GM12878 (cell line): ENCODE data around the gene RCC1. TPM values are rescaled to one million over a fixed set of nuclear protein-coding genes. Genes with fewer than 3 reads are reported as not detected.

Experiments used
- ATAC-seq: fragments of 200-7000 bp; cut with Tn5 transposase; 3 replicates; pipeline ENCODE4 v1.9.1; 2020; ENCODE audit warnings: mild to moderate bottlenecking, moderate library complexity
- BruUV-seq: library from RNA; stranded (reverse); fragments of 400-500 nt; replicated peaks from 2 replicates; lab custom pipeline; 2021; lab: Mats Ljungman, UMichigan
- CTCF ChIA-PET: fragments of 300-600 bp; sonication (Branson Sonifier 250); formaldehyde crosslinking; extraction: SDS; loops from one replicate; lab custom pipeline; 2021; ENCODE audit warnings: inconsistent platforms; lab: Yijun Ruan, JAX
- POLR2A ChIA-PET: fragments of 350-600 bp; formaldehyde crosslinking; extraction: SDS; loops from one replicate; lab custom pipeline; 2021; ENCODE audit warnings: inconsistent platforms; lab: Charles Lee
- RAD21 ChIA-PET: fragments of 300-600 bp; sonication (Branson Sonifier 250); formaldehyde crosslinking; loops from one replicate; lab custom pipeline; 2023; ENCODE audit warnings: antibody characterized with exemption; ENCODE audit not compliant: unreplicated experiment; lab: Charles Lee
- SMC1A ChIA-PET: fragments of 300-600 bp; sonication (Branson Sonifier 250); formaldehyde crosslinking; loops from one replicate; lab custom pipeline; 2023; ENCODE audit not compliant: unreplicated experiment, uncharacterized antibody; lab: Charles Lee
- DNase-seq: peaks from one replicate; pipeline ENCODE4 v3.0.0-alpha.2; 2011; ENCODE audit warnings: low read depth, low spot score
- FAIRE-seq: peaks from 3 replicates; lab custom pipeline; 2011; peaks lifted over from hg19 to GRCh38; lab: Jason Lieb, UNC
- H2AFZ ChIP-seq: 2 replicates; pipeline ENCODE4 v1.6.0; 2011; ENCODE audit warnings: low read depth, low read length, control low read depth; ENCODE audit not compliant: control insufficient read depth
- H3K27ac ChIP-seq: 2 replicates; pipeline ENCODE4 v1.5.1; 2011; ENCODE audit warnings: control low read depth; ENCODE audit not compliant: control insufficient read depth, insufficient read depth
- H3K27me3 ChIP-seq, 2 experiments: replicated peaks in 1 of 2; 2 replicates each; pipeline versions ENCODE4 v1.6.0 to v1.6.1; 2011; ENCODE audit warnings: low read length in 1 of 2; ENCODE audit not compliant: control insufficient read depth in 2 of 2, insufficient read depth in 2 of 2
- H3K36me3 ChIP-seq, 2 experiments: 2 replicates each; pipeline ENCODE4 v1.5.1; 2011; ENCODE audit warnings: low read length in 1 of 2; ENCODE audit not compliant: control insufficient read depth in 2 of 2, insufficient read depth in 2 of 2
- H3K4me1 ChIP-seq: 2 replicates; pipeline ENCODE4 v1.6.1; 2011; ENCODE audit warnings: mild to moderate bottlenecking, low read length, moderate library complexity, mixed read lengths; ENCODE audit not compliant: control insufficient read depth, insufficient read depth
- H3K4me2 ChIP-seq: 2 replicates; pipeline ENCODE4 v1.6.0; 2011; ENCODE audit warnings: control low read depth; ENCODE audit not compliant: control insufficient read depth, insufficient read depth
- H3K4me3 ChIP-seq: fragments of 200-600 bp; sonication (generic); 2 replicates; pipeline ENCODE4 v1.5.1; 2016
- H3K79me2 ChIP-seq: 2 replicates; pipeline ENCODE4 v1.6.0; 2011; ENCODE audit warnings: low read length; ENCODE audit not compliant: control insufficient read depth, insufficient read depth
- H3K9ac ChIP-seq: 2 replicates; pipeline ENCODE4 v1.8.0; 2011; ENCODE audit warnings: low read length, control low read depth, mixed read lengths; ENCODE audit not compliant: control insufficient read depth, insufficient read depth
- H3K9me3 ChIP-seq: replicated peaks from 3 replicates; pipeline ENCODE4 v1.5.1; 2011; ENCODE audit warnings: mild to moderate bottlenecking, low read length; ENCODE audit not compliant: control insufficient read depth, insufficient read depth
- H4K20me1 ChIP-seq: 2 replicates; pipeline ENCODE4 v1.6.0; 2011; ENCODE audit not compliant: control insufficient read depth, insufficient read depth
- CHD4 ChIP-seq: fragments of 200-600 bp; sonication (generic); IDR thresholded peaks from 2 replicates; pipeline ENCODE4 v1.6.1; 2016; ENCODE audit warnings: mild to moderate bottlenecking
- CUX1 ChIP-seq: IDR thresholded peaks from 2 replicates; pipeline ENCODE4 v1.6.1; 2012; ENCODE audit warnings: improper control_type of control experiment, low read depth, low read length; ENCODE audit not compliant: insufficient replicate concordance
- PKNOX1 ChIP-seq: fragments of 450-650 bp; IDR thresholded peaks from 2 replicates; pipeline ENCODE4 v1.6.1; 2016; ENCODE audit warnings: mild to moderate bottlenecking
- PML ChIP-seq: IDR thresholded peaks from 2 replicates; pipeline ENCODE4 v1.6.1; 2012; ENCODE audit warnings: low read length, inconsistent platforms
- POLR2AphosphoS5 ChIP-seq: IDR thresholded peaks from 2 replicates; pipeline ENCODE4 v1.6.1; 2011; ENCODE audit warnings: mild to moderate bottlenecking, low read length, inconsistent platforms
- RB1 ChIP-seq: fragments of 450-650 bp; formaldehyde crosslinking; IDR thresholded peaks from 2 replicates; pipeline ENCODE4 v1.6.1; 2017; ENCODE audit warnings: mild to moderate bottlenecking, borderline replicate concordance
- SMAD1 ChIP-seq: fragments of 450-650 bp; IDR thresholded peaks from 2 replicates; pipeline ENCODE4 v1.6.1; 2018; ENCODE audit warnings: mild to moderate bottlenecking, low read depth; ENCODE audit not compliant: partially characterized antibody
- SPI1 ChIP-seq: IDR thresholded peaks from 2 replicates; pipeline ENCODE4 v1.6.1; 2011; ENCODE audit warnings: low read depth, mild to moderate bottlenecking, low read length, moderate library complexity, borderline replicate concordance; ENCODE audit not compliant: insufficient read depth
- TCF7 ChIP-seq: IDR thresholded peaks from 2 replicates; pipeline ENCODE4 v1.6.1; 2014; ENCODE audit warnings: antibody characterized with exemption, borderline replicate concordance
- WGBS: methylation state at CpG from one replicate; pipeline ENCODE4 v1.1.6; 2016; ENCODE audit warnings: low lambda C conversion rate; ENCODE audit not compliant: insufficient replicate concordance, insufficient coverage; ENCODE audit errors: missing lambda C conversion rate; 5-methylcytosine and 5-hydroxymethylcytosine counted together
- in situ Hi-C: fragments of 300-500 bp; cut with MboI; formaldehyde crosslinking; loops from 9 replicates; pipeline ENCODE4 v1.14.3; 2018; ENCODE audit warnings: mixed read lengths
- intact Hi-C: fragments of 100-400 bp; cut with micrococcal nuclease; formaldehyde crosslinking; loops from one replicate; pipeline ENCODE4 v1.14.2; 2022; ENCODE audit not compliant: unreplicated experiment
- polyA plus RNA-seq, 11 experiments: library from polyadenylated mRNA; depleted of rRNA in 4 of 11; unstranded in 6 of 11; stranded (reverse) in 5 of 11; fragments of >200 nt; fragmentation: Nextera tagmentation in 4 of 11; fragmentation: Illumina TruSeq in 1 of 11; extraction: Ambion mirVana in 4 of 11; extraction: Trizol in 1 of 11; gene quantifications; 1 replicate in 1 of 11; 2 replicates in 10 of 11; pipeline versions ENCODE4 v1.2.1 to v1.2.3, GENCODE V29; 2011 to 2016; ENCODE audit warnings: inconsistent platforms in 2 of 11, missing spikeins in 2 of 11, low read depth in 1 of 11
- total RNA-seq, 4 experiments: library from RNA; depleted of rRNA in 3 of 4; stranded (reverse); fragments of >200 nt in 3 of 4; fragmentation: Illumina TruSeq in 1 of 4; extraction: Trizol in 1 of 4; gene quantifications; 2 replicates each; pipeline versions ENCODE4 v1.2.1 to v1.2.3, GENCODE V29; 2013 to 2021
- TF ChIP-seq, protein P1 (sequence below): fragments of 450-650 bp; formaldehyde crosslinking; IDR thresholded peaks from 2 replicates; pipeline ENCODE4 v1.4.0; 2020; ENCODE audit warnings: mild to moderate bottlenecking, moderate library complexity
- TF ChIP-seq, protein P2 (sequence below): fragments of 450-650 bp; IDR thresholded peaks from 2 replicates; pipeline ENCODE4 v1.6.1; 2017; ENCODE audit warnings: antibody characterized with exemption, mild to moderate bottlenecking, moderate library complexity

The RCC1 gene
- total and polyA plus RNA-seq, 10 of the 15 experiments (the other 5 are each of a cell fraction or from before 2014, with no cell fraction given), result 8.3 to 99.4 (median 74.6) TPM

DNA sequence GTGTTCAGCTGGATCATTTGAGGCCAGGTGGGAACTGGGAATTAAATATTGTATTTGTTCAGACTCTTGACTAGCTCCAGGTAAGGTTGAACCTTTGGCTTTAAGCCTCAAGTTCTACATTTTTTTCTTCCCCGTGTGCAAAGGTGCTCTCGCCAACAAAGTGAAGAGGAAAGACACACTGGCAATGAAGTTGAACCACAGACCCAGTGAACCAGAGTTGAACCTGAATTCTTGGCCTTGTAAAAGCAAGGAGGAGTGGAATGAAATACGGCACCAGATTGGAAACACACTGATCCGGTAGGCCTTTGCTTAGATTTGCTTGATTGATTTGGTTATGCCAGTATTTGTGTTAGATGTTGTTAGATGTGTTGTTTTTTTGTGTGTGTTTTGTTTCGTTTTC, 25.5 kb upstream of the RCC1 start:
- peaks cover 0 to 14% of the 10 kb centered on the region in 2 experiments; a peak in 2 of 4 replicates for H3K36me3 ChIP-seq
- no peak for DNase-seq
- H2AFZ ChIP-seq, result no peak overlapping the region
- H3K4me2 ChIP-seq, result no peak overlapping the region
- no peaks in the 10 kb centered on the region for H4K20me1 ChIP-seq
- FAIRE-seq, result no peak
- no TSS peak for BruUV-seq
- no peak overlapping the region for H3K27ac ChIP-seq
- CTCF ChIA-PET, result interaction anchor here (0.9 to 1.9 kb wide), 3 partner anchors 46 to 149 kb away, joined by 3 to 5 read pairs (median 4); no protein-coding TSS in a partner anchor
- no peak for ATAC-seq
- POLR2A ChIA-PET, result interaction anchor here (0.6 kb wide), 1 partner anchor 1445 kb away, joined by 3 read pairs; no protein-coding TSS in a partner anchor
- H3K9me3 ChIP-seq, result no peaks in the 10 kb centered on the region
- RAD21 ChIA-PET, result no interaction called here
- SMC1A ChIA-PET, result interaction anchor here (0.6 to 1.0 kb wide), 2 partner anchors 9 to 12 kb away, joined by 3 read pairs; no protein-coding TSS in a partner anchor
- WGBS, result 96% methylated on average over 5 of the region's 5 CpGs
- no peak overlapping the region for H3K9ac ChIP-seq
- in situ Hi-C loops, result no loop called here
- H3K27me3 ChIP-seq, result no peaks in the 10 kb centered on the region
- intact Hi-C loops, result no loop called here
- no peaks in the 10 kb centered on the region for H3K4me1 ChIP-seq
- H3K79me2 ChIP-seq, result no peaks in the 10 kb centered on the region
- H3K4me3 ChIP-seq, result no peak overlapping the region
- no peak for TF ChIP-seq POLR2AphosphoS5
- TF ChIP-seq CUX1, result no peak
- TF ChIP-seq, protein P1, sequence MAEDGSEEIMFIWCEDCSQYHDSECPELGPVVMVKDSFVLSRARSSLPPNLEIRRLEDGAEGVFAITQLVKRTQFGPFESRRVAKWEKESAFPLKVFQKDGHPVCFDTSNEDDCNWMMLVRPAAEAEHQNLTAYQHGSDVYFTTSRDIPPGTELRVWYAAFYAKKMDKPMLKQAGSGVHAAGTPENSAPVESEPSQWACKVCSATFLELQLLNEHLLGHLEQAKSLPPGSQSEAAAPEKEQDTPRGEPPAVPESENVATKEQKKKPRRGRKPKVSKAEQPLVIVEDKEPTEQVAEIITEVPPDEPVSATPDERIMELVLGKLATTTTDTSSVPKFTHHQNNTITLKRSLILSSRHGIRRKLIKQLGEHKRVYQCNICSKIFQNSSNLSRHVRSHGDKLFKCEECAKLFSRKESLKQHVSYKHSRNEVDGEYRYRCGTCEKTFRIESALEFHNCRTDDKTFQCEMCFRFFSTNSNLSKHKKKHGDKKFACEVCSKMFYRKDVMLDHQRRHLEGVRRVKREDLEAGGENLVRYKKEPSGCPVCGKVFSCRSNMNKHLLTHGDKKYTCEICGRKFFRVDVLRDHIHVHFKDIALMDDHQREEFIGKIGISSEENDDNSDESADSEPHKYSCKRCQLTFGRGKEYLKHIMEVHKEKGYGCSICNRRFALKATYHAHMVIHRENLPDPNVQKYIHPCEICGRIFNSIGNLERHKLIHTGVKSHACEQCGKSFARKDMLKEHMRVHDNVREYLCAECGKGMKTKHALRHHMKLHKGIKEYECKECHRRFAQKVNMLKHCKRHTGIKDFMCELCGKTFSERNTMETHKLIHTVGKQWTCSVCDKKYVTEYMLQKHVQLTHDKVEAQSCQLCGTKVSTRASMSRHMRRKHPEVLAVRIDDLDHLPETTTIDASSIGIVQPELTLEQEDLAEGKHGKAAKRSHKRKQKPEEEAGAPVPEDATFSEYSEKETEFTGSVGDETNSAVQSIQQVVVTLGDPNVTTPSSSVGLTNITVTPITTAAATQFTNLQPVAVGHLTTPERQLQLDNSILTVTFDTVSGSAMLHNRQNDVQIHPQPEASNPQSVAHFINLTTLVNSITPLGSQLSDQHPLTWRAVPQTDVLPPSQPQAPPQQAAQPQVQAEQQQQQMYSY (CRISPR knock-in tag), result no peak
- TF ChIP-seq SMAD1, result no peak
- TF ChIP-seq PKNOX1, result no peak
- TF ChIP-seq TCF7, result no peak
- no peak for TF ChIP-seq RB1
- TF ChIP-seq SPI1, result no peak
- no peak for TF ChIP-seq CHD4
- TF ChIP-seq, protein P2, sequence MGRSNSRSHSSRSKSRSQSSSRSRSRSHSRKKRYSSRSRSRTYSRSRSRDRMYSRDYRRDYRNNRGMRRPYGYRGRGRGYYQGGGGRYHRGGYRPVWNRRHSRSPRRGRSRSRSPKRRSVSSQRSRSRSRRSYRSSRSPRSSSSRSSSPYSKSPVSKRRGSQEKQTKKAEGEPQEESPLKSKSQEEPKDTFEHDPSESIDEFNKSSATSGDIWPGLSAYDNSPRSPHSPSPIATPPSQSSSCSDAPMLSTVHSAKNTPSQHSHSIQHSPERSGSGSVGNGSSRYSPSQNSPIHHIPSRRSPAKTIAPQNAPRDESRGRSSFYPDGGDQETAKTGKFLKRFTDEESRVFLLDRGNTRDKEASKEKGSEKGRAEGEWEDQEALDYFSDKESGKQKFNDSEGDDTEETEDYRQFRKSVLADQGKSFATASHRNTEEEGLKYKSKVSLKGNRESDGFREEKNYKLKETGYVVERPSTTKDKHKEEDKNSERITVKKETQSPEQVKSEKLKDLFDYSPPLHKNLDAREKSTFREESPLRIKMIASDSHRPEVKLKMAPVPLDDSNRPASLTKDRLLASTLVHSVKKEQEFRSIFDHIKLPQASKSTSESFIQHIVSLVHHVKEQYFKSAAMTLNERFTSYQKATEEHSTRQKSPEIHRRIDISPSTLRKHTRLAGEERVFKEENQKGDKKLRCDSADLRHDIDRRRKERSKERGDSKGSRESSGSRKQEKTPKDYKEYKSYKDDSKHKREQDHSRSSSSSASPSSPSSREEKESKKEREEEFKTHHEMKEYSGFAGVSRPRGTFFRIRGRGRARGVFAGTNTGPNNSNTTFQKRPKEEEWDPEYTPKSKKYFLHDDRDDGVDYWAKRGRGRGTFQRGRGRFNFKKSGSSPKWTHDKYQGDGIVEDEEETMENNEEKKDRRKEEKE, result no peak
- TF ChIP-seq PML, result no peak
